Measurements from ENCODE around the gene KRT82.
"Not testable (repeated sequence)": the region's sequence is repeated elsewhere in the genome, so short reads cannot be mapped to it uniquely, and the experiment has no call there.

KRT82 gene

DNA sequence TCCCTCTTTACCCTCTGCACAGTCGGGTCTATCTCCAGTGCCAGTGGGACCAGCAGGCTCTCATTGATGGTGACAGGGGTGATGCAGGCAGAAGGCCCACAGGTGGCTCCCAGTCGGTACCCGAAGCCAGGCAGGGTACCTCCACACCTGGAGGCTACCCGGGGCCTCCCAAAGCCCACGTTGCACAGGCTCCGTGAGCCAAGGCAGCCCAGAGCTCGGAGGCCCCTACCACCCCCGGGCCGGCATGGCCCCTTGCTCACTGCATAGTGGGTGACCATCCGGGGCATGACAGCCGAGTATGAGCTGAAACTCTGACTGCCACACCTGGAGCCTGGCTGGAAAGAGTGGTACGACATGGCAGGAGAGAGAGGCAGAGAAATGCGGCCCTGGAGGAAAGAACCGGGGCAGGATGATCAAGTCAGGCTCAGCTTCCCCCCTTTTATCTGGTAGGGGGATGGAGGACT is at the start of gene KRT82:
Gene KRT82 (minus strand): TSS at position 414 of the 464 bp plus-strand sequence. CDS start 58 bp downstream, at position 356.
- no peak for DNase-seq

DNA sequence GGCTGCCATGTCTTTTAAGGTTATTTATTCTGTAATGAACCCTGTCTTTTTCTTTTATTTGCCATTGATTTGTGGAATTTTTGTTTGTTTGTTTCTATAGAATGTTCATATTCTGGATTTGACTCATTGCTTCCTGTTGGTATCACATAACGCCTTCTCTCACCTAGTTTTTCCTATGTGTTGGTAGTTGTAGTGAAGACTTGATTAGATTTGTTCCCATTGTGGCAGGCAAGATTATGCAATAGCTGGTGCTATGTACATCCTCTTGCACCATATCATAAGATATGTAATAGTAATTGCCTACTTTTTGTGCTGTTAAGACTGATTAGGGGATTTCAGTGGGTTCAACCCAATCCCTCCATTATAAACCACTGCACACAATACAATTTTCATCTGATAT is 49.7 kb upstream of the KRT82 start:
- DNase-seq, result no peak

- peak in 3 of 14 donors; percentile 3 to 10 (median 4) for DNase-seq
These were observed 48.5 kb upstream of the KRT82 start for GRCh38 chr12:52454411-52455201.

GRCh38 chr12:52452101-52452500 is 46.0 kb upstream of the KRT82 start, which contains the start of gene KRT6B:
Gene KRT6B, minus strand, starts transcription at chr12:52452146. Its CDS starts 68 bp downstream, at chr12:52452078.
- DNase-seq, result no peak

GRCh38 chr12:52448228-52448627 is 42.1 kb upstream of the KRT82 start:
- DNase-seq, result no peak

DNA sequence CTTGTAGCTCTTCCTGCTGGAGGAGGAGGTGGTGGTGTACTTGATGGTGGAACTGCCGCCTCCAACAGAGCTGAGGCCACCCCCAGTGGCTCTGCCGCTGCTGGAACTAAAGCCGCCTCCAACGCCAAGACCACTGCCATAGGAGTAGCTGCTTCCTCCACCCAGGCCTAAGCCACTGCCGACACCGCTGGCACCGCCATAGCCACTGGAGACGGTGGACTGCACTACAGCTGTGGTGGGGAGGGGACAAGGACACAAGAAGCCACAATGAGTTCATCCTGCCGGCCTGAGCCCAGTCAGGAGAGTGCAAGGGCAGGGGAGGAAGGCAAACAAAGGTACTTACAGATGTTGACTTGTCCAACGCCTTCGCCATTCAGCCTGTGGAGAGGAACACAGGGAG is 41.1 kb upstream of the KRT82 start:
- DNase-seq, result not testable (repeated sequence)

GRCh38 chr12:52446367-52447045 is 40.4 kb upstream of the KRT82 start:
- DNase-seq, result no peak

DNA sequence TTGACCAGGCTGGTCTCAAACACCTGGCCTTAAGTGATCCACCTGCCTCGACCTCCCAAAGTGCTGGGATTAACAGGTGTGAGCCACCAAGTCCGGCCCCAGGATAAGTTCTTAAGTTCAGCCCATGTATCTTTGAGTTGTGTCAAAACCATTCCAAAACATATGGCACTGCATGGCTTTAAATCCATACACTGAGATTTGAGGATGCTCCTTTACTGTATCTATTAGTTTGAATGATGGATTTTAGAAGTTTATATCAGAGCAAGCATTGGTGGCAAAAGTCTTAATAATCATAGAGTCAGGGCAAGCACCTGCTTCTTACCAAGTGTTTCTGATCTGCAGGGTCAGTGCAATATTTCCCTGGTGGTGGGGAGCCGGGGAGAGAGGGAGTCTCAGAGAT is 39.7 kb upstream of the KRT82 start:
- no peak for DNase-seq

- no peak for DNase-seq
These were observed 38.8 kb upstream of the KRT82 start for GRCh38 chr12:52444647-52445595.

DNA sequence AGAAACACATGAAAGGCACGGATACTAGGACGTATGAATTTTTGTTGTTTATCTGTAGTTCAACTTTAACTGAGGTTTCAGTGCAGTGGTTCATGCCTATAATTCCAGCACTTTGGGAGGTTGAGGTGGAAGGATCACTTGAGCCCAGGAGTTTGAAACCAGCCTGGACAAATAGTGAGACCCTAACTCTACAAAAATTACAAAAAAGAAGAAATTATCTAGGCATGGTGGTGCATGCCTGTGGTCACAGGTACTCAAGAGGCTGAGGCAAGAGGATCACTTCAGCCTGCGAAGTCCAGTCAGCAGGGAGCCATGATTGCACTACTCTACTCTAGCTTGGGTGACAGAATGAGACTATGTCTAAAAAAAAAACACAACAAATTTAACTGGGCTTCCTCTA is 37.8 kb upstream of the KRT82 start:
- DNase-seq, result no peak

GRCh38 chr12:52442600-52443061 is 36.5 kb upstream of the KRT82 start:
- DNase-seq, result no peak

DNA sequence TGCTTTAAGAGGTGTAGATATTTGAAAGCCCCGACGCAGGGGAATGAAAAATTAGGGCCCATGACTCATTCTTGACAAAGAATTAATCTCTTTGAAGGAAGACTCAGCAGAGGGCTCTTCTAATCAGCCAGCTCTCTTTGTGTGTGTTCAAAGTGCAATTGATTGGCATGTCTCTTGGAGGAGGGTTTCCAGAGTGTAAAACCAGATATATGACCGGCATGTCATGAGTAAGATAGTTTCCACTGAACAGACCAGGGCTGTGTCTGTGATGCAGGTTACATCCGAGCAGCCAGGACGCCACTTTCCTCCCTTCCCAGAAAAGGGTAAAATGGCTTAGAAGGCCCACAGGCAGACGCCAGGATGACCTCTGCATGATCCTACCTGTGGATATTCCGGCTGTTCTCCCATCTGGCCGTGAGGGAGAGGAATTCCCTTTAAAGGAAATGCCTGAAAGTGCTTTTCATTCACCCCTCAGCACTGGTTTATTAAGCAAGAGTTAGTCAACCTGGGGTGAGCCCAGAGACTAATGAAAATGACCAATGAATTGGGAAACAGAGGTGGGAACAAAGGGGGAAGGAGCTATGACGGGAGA is 35.3 kb upstream of the KRT82 start:
- no peak for DNase-seq

- DNase-seq, result no peak
These were observed 34.7 kb upstream of the KRT82 start for GRCh38 chr12:52440821-52441319.

- no peak for DNase-seq
These were observed 33.7 kb upstream of the KRT82 start for GRCh38 chr12:52439845-52440244.

GRCh38 chr12:52439420-52439819 is 33.3 kb upstream of the KRT82 start:
- no peak for DNase-seq

GRCh38 chr12:52438305-52439301 is 32.5 kb upstream of the KRT82 start:
- no peak for DNase-seq

GRCh38 chr12:52437508-52437907 is 31.4 kb upstream of the KRT82 start:
- DNase-seq, result no peak

DNA sequence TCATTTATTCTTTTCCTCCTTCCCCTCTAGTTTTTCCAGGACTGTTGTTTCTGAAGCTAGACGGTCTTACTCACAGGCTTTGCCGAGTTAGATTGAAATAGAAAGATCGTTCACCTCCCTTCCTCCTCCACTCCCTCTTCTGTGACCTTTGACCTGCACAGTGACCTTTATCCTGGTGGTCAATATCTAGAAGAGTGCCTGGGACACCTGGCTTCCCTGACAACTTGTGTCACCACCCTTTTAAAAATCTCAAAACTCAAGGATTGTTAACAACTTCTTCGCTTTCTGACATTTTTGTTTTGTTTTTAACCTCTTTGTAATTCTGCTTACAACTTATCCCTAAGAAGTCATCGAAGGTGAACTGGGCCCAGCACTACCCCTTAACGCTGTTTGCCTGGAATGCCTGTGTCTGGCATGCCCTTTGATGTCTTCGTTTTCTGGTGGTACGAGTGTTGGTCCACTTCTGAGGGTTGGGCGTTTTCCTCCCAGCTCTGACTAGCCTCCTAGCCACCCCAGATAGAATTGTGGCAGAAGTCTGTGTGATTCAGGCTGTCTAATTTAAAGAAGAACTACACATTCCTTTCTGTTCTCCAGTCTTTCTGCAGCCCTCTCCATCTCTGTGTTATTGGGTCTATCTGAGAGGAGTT is 30.8 kb upstream of the KRT82 start:
- DNase-seq, result no peak

- no peak for DNase-seq
These were observed 30.1 kb upstream of the KRT82 start for GRCh38 chr12:52436000-52436827.
